ENCODE measurements around the gene ABCC9. TPM values are rescaled to one million over a fixed set of nuclear protein-coding genes. Genes with fewer than 3 reads are reported as not detected.

ABCC9 gene
- total RNA-seq (2021; ENCODE audit: unreplicated experiment) (0.03 TPM), Bru-seq, nascent RNA (not detected), BruChase-seq, experiment 1, labeled RNA remaining after a 2-hour chase (percentile 0 among the genes with signal in this experiment), BruChase-seq, experiment 2, labeled RNA remaining after a 6-hour chase (not detected)
- not detected for polyA plus RNA-seq (2012; ENCODE audit: insufficient read length)
- long read RNA-seq, result 0 reads

DNA sequence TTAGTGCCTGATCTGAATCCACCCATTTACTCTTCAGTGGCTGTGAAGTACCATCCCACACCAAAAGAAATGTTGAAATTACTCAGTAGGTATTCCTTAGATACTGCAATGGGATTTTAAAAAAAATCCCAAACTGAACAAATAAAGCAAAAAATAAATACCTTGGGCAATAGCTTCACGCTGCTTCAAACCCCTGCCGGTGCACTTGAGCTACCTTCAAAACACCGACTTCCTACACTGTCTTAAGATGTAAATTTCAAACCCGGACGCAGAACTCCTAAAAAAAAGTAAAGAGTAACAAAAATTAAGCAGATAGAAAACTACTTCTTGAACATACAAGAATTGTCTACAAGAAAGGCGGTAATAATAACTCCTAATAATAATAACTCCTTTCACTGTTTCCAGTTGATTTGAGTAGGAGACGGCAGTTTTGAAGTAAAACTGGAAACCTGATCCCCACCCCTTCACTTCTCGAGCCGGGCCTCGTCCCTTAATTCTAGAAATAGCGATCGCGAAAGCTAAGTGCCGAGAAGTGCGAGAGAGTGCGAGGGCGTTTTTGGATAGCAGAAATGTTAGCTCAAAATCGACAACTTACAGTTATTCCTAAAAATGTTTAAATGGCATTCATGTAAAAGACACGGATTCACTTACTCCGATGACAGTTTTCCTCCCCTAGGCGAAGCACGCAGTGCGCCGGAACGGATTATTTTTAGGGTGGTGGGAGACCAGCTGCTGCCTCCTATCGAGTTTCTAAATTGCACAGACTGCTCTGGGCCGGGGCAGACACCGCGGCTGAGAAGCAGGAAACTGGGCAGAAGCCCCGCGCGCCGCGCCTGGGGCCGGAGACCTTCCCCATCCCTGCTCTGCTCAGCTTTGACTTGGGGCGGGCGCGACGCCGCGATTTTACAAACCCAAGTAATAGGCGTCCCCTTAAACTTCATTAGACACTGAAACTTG is at the start of gene ABCC9:
TSS of gene ABCC9 (minus strand) at position 878 of the 957 bp plus-strand sequence. CDS start 4,752 bp downstream, outside the sequence.
- intact Hi-C loops (cut with micrococcal nuclease; ENCODE audit: unreplicated experiment), result no loop called here

DNA sequence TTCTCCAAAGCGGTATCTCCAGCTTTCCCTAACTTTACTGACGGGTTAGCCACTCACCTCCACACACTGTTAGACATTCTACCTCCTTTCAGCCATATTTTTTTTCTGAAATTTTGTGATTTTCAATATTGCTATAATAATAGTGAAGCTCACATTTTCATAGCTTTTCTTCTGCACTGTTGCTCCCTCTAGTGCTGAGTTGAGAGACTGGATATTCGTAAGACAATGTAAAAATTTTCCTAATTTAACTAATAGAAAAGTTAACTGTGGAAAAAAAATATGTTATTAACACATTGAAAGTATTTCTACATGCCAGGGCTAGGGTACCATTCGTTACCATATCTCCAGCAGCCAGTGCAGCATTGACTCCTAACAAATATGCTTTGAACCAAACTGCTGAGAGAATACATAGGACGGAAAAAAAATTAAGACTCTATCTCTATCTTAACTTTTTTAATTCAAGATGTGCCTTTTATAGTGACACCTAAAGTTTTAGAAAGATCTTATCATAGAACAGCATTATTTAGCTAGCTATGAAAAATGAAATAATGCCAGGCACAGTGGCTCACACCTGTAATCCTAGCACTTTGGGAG is 48.7 kb upstream of the ABCC9 start:
- BruUV-seq (replicated peaks), result no TSS peak
- Histone ChIP-seq H3K36me3 (ENCODE audit: control insufficient read depth, insufficient read depth, low read length) (no peaks in the 10 kb centered on the region), H3K4me3 (ENCODE audit: low read depth in 2 of 2, low read length in 2 of 2) (no peak overlapping the region), H3K4me1 (ENCODE audit: control insufficient read depth, insufficient read depth, low read length) (no peaks in the 10 kb centered on the region), H3K27me3 (ENCODE audit: control insufficient read depth, insufficient read depth, low read length) (no peaks in the 10 kb centered on the region), H3K27ac (ENCODE audit: low read length) (no peak overlapping the region), H3K9me3 (ENCODE audit: control insufficient read depth, insufficient read depth, low read depth, low read length) (no peaks in the 10 kb centered on the region)
- DNase-seq (ENCODE audit: low read depth, low spot score) (no peak), ATAC-seq (no peak)
- CTCF ChIA-PET, result interaction anchor here (0.7 to 2.6 kb wide), 3 partner anchors 218 to 370 kb away, joined by 3 to 13 read pairs (median 4); no protein-coding TSS in a partner anchor
- intact Hi-C loops (cut with micrococcal nuclease; ENCODE audit: unreplicated experiment), result loop anchor here (5.0 kb wide), 1 partner anchor 293 kb away; no protein-coding TSS in a partner anchor
- POLR2A ChIA-PET, result no interaction called here
- TF ChIP-seq, protein P1, sequence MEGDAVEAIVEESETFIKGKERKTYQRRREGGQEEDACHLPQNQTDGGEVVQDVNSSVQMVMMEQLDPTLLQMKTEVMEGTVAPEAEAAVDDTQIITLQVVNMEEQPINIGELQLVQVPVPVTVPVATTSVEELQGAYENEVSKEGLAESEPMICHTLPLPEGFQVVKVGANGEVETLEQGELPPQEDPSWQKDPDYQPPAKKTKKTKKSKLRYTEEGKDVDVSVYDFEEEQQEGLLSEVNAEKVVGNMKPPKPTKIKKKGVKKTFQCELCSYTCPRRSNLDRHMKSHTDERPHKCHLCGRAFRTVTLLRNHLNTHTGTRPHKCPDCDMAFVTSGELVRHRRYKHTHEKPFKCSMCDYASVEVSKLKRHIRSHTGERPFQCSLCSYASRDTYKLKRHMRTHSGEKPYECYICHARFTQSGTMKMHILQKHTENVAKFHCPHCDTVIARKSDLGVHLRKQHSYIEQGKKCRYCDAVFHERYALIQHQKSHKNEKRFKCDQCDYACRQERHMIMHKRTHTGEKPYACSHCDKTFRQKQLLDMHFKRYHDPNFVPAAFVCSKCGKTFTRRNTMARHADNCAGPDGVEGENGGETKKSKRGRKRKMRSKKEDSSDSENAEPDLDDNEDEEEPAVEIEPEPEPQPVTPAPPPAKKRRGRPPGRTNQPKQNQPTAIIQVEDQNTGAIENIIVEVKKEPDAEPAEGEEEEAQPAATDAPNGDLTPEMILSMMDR (IDR thresholded peaks at IDR 0.05), result peak; percentile 46; the same call in 1 of the 2 replicates
- TF ChIP-seq, protein P2, sequence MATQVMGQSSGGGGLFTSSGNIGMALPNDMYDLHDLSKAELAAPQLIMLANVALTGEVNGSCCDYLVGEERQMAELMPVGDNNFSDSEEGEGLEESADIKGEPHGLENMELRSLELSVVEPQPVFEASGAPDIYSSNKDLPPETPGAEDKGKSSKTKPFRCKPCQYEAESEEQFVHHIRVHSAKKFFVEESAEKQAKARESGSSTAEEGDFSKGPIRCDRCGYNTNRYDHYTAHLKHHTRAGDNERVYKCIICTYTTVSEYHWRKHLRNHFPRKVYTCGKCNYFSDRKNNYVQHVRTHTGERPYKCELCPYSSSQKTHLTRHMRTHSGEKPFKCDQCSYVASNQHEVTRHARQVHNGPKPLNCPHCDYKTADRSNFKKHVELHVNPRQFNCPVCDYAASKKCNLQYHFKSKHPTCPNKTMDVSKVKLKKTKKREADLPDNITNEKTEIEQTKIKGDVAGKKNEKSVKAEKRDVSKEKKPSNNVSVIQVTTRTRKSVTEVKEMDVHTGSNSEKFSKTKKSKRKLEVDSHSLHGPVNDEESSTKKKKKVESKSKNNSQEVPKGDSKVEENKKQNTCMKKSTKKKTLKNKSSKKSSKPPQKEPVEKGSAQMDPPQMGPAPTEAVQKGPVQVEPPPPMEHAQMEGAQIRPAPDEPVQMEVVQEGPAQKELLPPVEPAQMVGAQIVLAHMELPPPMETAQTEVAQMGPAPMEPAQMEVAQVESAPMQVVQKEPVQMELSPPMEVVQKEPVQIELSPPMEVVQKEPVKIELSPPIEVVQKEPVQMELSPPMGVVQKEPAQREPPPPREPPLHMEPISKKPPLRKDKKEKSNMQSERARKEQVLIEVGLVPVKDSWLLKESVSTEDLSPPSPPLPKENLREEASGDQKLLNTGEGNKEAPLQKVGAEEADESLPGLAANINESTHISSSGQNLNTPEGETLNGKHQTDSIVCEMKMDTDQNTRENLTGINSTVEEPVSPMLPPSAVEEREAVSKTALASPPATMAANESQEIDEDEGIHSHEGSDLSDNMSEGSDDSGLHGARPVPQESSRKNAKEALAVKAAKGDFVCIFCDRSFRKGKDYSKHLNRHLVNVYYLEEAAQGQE (IDR thresholded peaks at IDR 0.05; ENCODE audit: insufficient read depth in 1 of 2, low read depth in 2 of 2, low read length in 1 of 2), result no peak
- in situ Hi-C loops (cut with HindIII; ENCODE audit: low pct_unique_long_range_greater_than_20kb, low sequenced_read_pairs), result no loop called here

More for the DNA sequence above, at the start of gene ABCC9:
- H3K4me1 ChIP-seq (ENCODE audit: control insufficient read depth, insufficient read depth, low read length), result no peaks in the 10 kb centered on the region
- no peak for ATAC-seq
- no peak within 1 kb of the TSS for H3K27ac ChIP-seq (ENCODE audit: low read length)
- POLR2A ChIA-PET, result no interaction called here
- BruUV-seq (replicated peaks), result no TSS peak
- H3K36me3 ChIP-seq (ENCODE audit: control insufficient read depth, insufficient read depth, low read length), result no peaks in the 10 kb centered on the region
- no peaks in the 10 kb centered on the region for H3K9me3 ChIP-seq (ENCODE audit: control insufficient read depth, insufficient read depth, low read depth, low read length)
- no peaks in the 10 kb centered on the region; the same call in 1 of the 2 replicates for H3K27me3 ChIP-seq (ENCODE audit: control insufficient read depth, insufficient read depth, low read length)
- TF ChIP-seq TCF7L2 (IDR thresholded peaks at IDR 0.05; ENCODE audit: low read depth, low read length) (no peak), SIN3A (IDR thresholded peaks at IDR 0.05; ENCODE audit: borderline replicate concordance, insufficient read depth, low read depth, low read length) (no peak), POLR2AphosphoS5 (IDR thresholded peaks at IDR 0.05; ENCODE audit: low read depth, low read length) (no peak)
- TF ChIP-seq, protein P2 (IDR thresholded peaks at IDR 0.05; ENCODE audit: insufficient read depth in 1 of 2, low read depth in 2 of 2, low read length in 1 of 2), result no peak
- TF ChIP-seq, protein P1 (IDR thresholded peaks at IDR 0.05), result no peak
- in situ Hi-C loops (cut with HindIII; ENCODE audit: low pct_unique_long_range_greater_than_20kb, low sequenced_read_pairs), result no loop called here
- CTCF ChIA-PET, result no interaction called here
- H3K4me3 ChIP-seq (ENCODE audit: low read depth in 2 of 2, low read length in 2 of 2), result no peak within 1 kb of the TSS
- DNase-seq (ENCODE audit: low read depth, low spot score), result no peak
